Activated CD8-positive, alpha-beta T cell treated with anti-CD3 and anti-CD28 coated beads, Interleukin-2, amount 10 ng/mL, durations not matched to agents 7 days and 5 days (primary cell): ENCODE measurements around the gene ERC1. TPM values are rescaled to one million over a fixed set of nuclear protein-coding genes. Genes with fewer than 3 reads are reported as not detected.

Experiments
- ATAC-seq: fragments of 150-1000 bp; cut with Tn5 transposase; one replicate; pipeline ENCODE4 v1.10.0; 2021; ENCODE audit warnings: moderate library complexity
- CTCF ChIA-PET: fragments of 350-600 bp; sonication (Branson Sonifier 250); formaldehyde crosslinking; loops from one replicate; lab custom pipeline; 2021; ENCODE audit warnings: antibody characterized with exemption; lab: Charles Lee
- POLR2A ChIA-PET: fragments of 350-600 bp; sonication (Branson Sonifier 250); formaldehyde crosslinking; loops from one replicate; lab custom pipeline; 2021; ENCODE audit warnings: antibody characterized with exemption; lab: Charles Lee
- DNase-seq: peaks from one replicate; pipeline ENCODE4 v3.0.0-alpha.2; 2020
- H3K27ac Mint-ChIP-seq: one replicate; pipeline ENCODE4 v1.8.0; 2021; ENCODE audit warnings: mild to moderate bottlenecking, mixed read lengths
- H3K27me3 Mint-ChIP-seq: one replicate; pipeline ENCODE4 v1.8.0; 2021; ENCODE audit warnings: low read depth, mixed read lengths
- H3K36me3 Mint-ChIP-seq: one replicate; pipeline ENCODE4 v1.8.0; 2021; ENCODE audit warnings: low read depth, mixed read lengths
- H3K4me1 Mint-ChIP-seq: one replicate; pipeline ENCODE4 v1.8.0; 2021; ENCODE audit warnings: low read depth, mixed read lengths
- H3K4me3 Mint-ChIP-seq: one replicate; pipeline ENCODE4 v1.8.0; 2021; ENCODE audit warnings: mild to moderate bottlenecking, mixed read lengths
- H3K9me3 Mint-ChIP-seq: one replicate; pipeline ENCODE4 v1.8.0; 2022; ENCODE audit warnings: mixed read lengths; ENCODE audit not compliant: insufficient read depth
- total RNA-seq, 2 experiments: library from RNA; stranded (reverse); gene quantifications; one replicate each; pipeline ENCODE4 v1.2.3, GENCODE V29; 2021

Gene ERC1
- total RNA-seq, 2 experiments from 2014 or later: 25.2 to 32.9 TPM

DNA sequence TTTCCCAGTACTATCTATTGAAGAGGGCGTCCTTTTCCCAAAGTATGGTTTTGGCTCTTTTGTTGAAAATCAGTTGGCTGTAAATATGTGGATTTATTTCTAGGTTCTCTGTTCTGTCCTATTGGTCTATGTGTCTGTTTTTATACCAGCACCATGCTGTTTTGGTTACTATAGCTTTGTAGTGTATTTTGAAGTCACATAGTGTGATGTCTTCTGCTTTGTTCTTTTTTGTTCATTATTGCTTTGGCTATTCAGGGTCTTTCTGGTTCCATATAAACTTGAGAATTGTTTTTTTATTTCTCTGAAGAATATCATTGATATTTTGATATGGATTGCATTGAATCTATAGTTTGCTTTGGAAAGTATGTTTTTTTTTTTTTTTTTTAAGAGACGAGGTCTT lies 67.4 kb downstream of the ERC1 start:
- no peak overlapping the region for H3K27ac Mint-ChIP-seq
- CTCF ChIA-PET: no interaction called here
- peaks cover 17% of the 10 kb centered on the region for H3K9me3 Mint-ChIP-seq
- H3K4me1 Mint-ChIP-seq: no peaks in the 10 kb centered on the region
- peaks cover 24% of the 10 kb centered on the region for H3K36me3 Mint-ChIP-seq
- POLR2A ChIA-PET: no interaction called here
- DNase-seq (no peak), ATAC-seq (no peak)
- no peak overlapping the region for H3K4me3 Mint-ChIP-seq
- H3K27me3 Mint-ChIP-seq: no peaks in the 10 kb centered on the region

DNA sequence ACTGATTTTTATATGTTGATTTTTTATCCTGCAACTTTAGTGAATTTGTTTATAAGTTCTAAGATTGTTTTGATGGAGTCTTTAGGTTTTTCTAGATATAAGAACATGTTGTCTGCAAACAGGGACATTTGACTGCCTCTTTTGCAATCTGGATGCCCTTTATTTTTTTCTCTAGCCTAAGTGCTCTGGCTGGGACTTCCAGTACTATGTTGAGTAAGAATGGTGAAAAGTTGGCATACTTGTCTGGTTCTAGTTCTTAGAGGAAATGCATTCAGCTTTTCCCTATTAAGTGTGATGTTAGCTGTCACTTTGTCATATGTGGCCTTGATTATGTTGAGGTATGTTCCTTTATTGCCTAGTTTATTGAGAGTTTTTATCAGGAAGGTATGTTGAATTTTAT lies 68.1 kb downstream of the ERC1 start:
- ATAC-seq (no peak), DNase-seq (no peak)
- H3K9me3 Mint-ChIP-seq: peaks cover 24% of the 10 kb centered on the region
- no peak overlapping the region for H3K4me3 Mint-ChIP-seq
- no peaks in the 10 kb centered on the region for H3K4me1 Mint-ChIP-seq
- H3K27ac Mint-ChIP-seq: no peak overlapping the region
- POLR2A ChIA-PET: interaction anchor here (0.6 kb wide), 1 partner anchor 275 kb away, joined by 4 read pairs; no protein-coding TSS in a partner anchor
- H3K27me3 Mint-ChIP-seq: no peaks in the 10 kb centered on the region
- CTCF ChIA-PET: no interaction called here
- H3K36me3 Mint-ChIP-seq: peaks cover 29% of the 10 kb centered on the region

DNA sequence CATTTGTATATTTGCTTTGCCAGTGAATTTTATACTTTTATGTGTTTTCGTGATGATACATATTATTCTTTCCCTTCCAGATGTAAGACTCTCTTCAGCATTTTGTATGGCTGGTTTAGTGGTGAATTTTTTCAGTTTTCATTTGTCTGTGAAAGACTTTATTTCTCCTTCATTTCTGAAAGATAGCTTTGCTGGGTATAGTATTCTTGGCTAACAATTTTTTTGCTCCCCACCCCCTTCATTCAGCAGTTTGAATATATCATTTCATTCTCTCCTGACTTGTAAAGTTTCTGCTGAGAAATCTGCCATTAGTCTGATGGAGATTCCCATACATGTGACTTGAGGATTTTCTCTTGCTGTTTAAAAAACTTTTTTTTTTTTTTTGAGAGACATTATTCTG lies 72.8 kb downstream of the ERC1 start:
- peaks cover 27% of the 10 kb centered on the region for H3K36me3 Mint-ChIP-seq
- no peaks in the 10 kb centered on the region for H3K4me1 Mint-ChIP-seq
- no peaks in the 10 kb centered on the region for H3K27me3 Mint-ChIP-seq
- no peak for DNase-seq
- H3K27ac Mint-ChIP-seq: no peak overlapping the region
- ATAC-seq: no peak
- H3K4me3 Mint-ChIP-seq: no peak overlapping the region
- CTCF ChIA-PET: no interaction called here
- H3K9me3 Mint-ChIP-seq: peaks cover 20% of the 10 kb centered on the region
- POLR2A ChIA-PET: no interaction called here

DNA sequence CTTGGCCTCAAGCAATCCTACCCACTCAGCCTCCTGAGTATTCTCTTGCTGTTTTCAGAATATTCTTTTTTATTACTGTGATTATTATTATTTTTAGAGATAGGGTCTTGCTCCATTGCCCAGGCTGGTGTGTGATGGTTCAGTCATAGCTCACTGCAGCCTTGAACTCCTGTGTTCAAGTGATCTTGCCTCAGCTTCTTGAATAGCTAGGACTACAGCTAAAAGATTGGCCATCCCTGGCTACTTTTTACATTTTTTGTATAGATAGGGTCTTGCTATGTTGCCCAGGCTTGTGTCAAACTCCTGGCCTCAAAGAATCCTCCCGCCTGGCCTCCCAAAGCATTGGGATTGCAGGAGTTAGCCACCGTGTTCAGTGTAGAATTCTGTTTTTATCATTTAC lies 73.3 kb downstream of the ERC1 start:
- Mint-ChIP-seq H3K27me3 (no peaks in the 10 kb centered on the region), H3K4me3 (no peak overlapping the region), H3K27ac (no peak overlapping the region), H3K9me3 (peaks cover 16% of the 10 kb centered on the region), H3K4me1 (no peaks in the 10 kb centered on the region), H3K36me3 (peaks cover 24% of the 10 kb centered on the region)
- ChIA-PET CTCF (no interaction called here), POLR2A (no interaction called here)
- DNase-seq (no peak), ATAC-seq (no peak)

DNA sequence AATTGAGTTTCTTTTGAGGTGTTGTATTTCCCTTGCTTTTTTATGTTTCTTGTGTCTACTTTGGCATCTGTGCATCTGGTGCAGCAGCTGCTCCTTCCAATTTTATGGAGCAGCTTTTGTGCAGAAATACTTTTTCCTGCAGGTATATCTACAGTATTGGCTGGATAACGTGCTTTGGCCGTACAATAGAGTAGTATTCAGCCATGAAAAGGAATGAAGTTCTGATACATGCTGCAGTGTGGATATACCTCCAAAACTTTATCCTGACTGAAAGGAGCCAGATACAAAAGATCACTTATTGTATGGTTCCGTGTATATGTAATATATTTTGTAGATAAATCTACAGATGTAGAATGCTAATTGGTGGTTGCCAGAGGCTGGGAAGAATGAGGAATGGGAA lies 74.6 kb downstream of the ERC1 start:
- ChIA-PET POLR2A (no interaction called here), CTCF (no interaction called here)
- Mint-ChIP-seq H3K27ac (no peak overlapping the region), H3K27me3 (no peaks in the 10 kb centered on the region), H3K36me3 (peaks cover 15% of the 10 kb centered on the region), H3K4me3 (no peak overlapping the region), H3K9me3 (peaks cover 16% of the 10 kb centered on the region), H3K4me1 (no peaks in the 10 kb centered on the region)
- ATAC-seq (no peak), DNase-seq (no peak)

DNA sequence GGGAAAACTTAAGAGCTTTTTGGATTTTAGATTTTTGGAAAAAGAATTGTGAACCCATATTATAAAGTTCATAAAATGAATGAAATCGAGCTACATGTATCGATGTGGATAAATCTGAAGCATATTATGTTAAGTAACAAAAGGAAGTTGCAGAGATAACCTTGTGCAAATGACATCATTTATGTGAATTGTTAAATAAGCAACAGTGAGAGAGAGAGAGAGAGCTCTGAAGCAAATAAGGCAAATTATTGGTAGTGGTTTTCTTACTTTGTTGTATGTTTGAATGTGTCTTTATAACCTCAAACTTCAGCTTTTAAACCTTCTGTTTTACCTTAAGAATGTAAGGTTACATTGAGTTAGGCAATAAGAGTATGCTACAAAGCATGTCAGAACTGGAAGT lies 78.8 kb downstream of the ERC1 start:
- DNase-seq (no peak), ATAC-seq (no peak)
- Mint-ChIP-seq H3K27ac (no peak overlapping the region), H3K9me3 (no peaks in the 10 kb centered on the region), H3K4me1 (no peaks in the 10 kb centered on the region), H3K36me3 (no peaks in the 10 kb centered on the region), H3K4me3 (no peak overlapping the region), H3K27me3 (no peaks in the 10 kb centered on the region)
- ChIA-PET POLR2A (interaction anchor here (0.5 kb wide), 1 partner anchor 388 kb away, joined by 3 read pairs; no protein-coding TSS in a partner anchor), CTCF (interaction anchor here (0.7 to 1.5 kb wide), 2 partner anchors 8 to 513 kb away, joined by 3 to 4 read pairs; no protein-coding TSS in a partner anchor)

DNA sequence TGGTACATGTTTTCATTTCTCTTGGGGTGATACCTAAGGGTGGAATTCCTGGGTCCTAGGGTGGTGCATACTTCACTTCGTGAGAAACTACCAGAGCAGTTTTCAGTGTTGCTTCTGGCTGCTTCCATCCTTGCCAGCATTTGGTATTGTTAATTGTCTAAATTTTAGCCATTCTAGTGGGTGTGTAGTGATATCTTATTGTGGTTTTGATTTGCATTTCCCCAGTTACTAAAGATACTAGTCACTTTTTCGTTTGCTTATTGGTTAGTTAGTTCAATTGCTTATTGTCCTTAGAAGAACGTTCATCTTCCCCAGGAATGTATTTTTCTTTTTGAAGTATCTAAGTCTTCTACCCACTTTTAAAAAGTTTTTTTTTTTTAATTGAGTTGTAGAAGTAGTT lies 80.2 kb downstream of the ERC1 start:
- DNase-seq (no peak), ATAC-seq (no peak)
- H3K9me3 Mint-ChIP-seq: no peaks in the 10 kb centered on the region
- H3K27ac Mint-ChIP-seq: no peak overlapping the region
- no peak overlapping the region for H3K4me3 Mint-ChIP-seq
- H3K4me1 Mint-ChIP-seq: no peaks in the 10 kb centered on the region
- POLR2A ChIA-PET: no interaction called here
- CTCF ChIA-PET: no interaction called here
- no peaks in the 10 kb centered on the region for H3K27me3 Mint-ChIP-seq
- no peaks in the 10 kb centered on the region for H3K36me3 Mint-ChIP-seq

DNA sequence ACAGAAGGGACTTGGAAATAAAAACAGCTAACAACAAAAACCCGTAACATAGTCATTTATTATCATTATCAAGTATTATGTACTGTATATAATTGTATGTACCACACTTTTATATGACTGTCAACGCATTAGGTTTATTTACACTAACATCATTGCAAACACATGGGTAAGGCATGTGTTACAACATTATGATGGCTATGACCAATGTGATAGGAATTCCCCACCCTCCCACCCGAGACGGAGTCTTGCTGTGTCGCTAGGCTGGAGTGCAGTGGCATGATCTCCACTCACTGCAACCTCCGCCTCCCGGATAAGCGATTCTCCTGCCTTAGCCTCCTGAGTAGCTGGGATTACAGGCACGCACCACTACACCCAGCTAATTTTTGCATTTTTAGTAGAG lies 82.6 kb downstream of the ERC1 start:
- H3K27me3 Mint-ChIP-seq: no peaks in the 10 kb centered on the region
- CTCF ChIA-PET: no interaction called here
- ATAC-seq (no peak), DNase-seq (no peak)
- H3K4me1 Mint-ChIP-seq: no peaks in the 10 kb centered on the region
- no peaks in the 10 kb centered on the region for H3K36me3 Mint-ChIP-seq
- POLR2A ChIA-PET: no interaction called here
- H3K27ac Mint-ChIP-seq: no peak overlapping the region
- no peaks in the 10 kb centered on the region for H3K9me3 Mint-ChIP-seq
- no peak overlapping the region for H3K4me3 Mint-ChIP-seq

DNA sequence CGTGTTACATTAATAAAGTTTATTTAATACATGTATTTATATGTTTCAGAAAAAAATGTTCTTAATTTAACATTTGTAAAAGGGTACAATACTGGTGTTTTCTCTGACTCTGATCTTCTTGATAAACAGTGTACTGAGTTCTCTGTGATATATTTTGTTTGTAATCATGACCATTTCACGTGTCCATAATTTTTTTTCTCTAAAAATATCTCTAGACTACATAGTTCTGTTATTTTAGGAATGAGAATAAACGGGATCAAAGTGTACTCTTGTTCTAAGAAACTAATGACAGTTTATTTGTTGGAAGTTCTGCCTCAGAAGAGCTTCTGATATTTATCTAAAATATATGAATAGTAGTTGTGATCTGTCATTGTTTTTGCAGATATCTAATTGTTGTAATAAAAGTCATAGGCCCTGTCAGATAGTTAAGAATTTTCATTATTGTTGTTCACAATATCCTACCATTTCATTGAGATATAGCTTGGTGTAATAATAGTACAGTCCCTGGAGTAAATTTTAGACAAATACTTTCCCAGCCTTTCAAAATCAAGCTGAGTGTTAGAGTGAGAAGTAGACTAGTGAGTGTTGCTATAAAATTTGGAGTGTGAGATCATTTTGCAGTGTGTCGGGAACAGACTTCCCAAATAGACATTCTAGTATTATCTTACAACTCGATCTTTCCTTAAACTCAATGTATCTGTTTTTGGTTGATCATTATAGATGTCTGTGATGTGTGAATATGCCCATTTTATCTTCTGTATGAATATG lies 86.2 kb downstream of the ERC1 start:
- no peaks in the 10 kb centered on the region for H3K9me3 Mint-ChIP-seq
- no peaks in the 10 kb centered on the region for H3K27me3 Mint-ChIP-seq
- no peak overlapping the region for H3K27ac Mint-ChIP-seq
- POLR2A ChIA-PET: no interaction called here
- no peaks in the 10 kb centered on the region for H3K4me1 Mint-ChIP-seq
- DNase-seq (no peak), ATAC-seq (no peak)
- no peaks in the 10 kb centered on the region for H3K36me3 Mint-ChIP-seq
- CTCF ChIA-PET: interaction anchor here (1.1 to 1.4 kb wide), 2 partner anchors 16 to 41 kb away, joined by 3 to 5 read pairs; no protein-coding TSS in a partner anchor
- no peak overlapping the region for H3K4me3 Mint-ChIP-seq

DNA sequence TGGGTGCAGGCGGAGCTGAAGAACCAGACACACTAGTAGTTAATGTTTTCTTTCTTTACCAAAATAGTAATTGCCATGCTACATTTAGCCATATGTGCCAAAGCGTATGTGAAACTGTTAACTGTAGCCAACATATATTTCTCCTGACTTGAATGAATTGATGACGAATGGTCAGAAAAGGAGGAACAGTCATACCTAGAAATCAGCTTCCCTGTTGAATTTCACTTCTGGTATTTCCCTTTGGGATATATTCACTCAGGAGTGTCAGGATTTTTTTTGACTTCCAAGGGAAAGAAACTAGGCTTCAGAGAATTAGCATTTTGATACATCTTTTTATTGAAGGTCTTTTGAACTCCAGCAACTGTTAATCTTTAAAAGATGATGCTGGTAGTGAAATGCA lies 87.0 kb downstream of the ERC1 start:
- POLR2A ChIA-PET: no interaction called here
- CTCF ChIA-PET: interaction anchor here (0.6 to 1.4 kb wide), 3 partner anchors 8 to 41 kb away, joined by 3 to 5 read pairs (median 4); no protein-coding TSS in a partner anchor

DNA sequence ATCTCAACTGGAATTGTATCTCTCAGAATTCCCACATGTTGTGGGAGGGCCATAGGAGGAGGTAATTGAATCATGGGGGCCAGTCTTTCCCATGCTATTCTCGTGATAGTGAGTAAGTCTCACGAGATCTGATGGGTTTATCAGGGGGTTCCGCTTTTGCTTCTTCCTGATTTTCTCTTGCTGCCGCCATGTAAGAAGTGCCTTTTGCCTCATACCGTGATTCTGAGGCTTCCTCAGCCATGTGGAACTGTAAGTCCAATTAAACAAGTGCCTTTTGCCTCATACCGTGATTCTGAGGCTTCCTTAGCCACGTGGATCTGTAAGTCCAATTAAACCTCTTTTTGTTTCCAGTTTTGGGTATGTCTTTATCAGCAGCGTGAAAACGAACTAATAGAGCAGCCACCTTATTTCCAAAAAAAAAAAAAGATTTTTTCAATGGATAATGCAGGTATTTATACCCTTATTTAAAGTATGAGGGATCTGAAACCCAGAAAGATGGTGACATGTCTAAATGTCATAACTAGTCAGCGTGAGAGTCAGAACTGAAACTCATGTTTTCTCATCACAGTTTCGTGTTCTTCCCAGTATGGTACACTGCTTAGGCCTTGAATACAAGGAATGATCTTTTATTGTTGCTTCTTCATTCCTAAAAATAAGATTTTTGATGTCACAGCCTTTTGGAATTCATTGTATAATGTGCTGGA lies 89.6 kb downstream of the ERC1 start:
- Mint-ChIP-seq H3K4me3 (no peak overlapping the region), H3K9me3 (no peaks in the 10 kb centered on the region), H3K27me3 (no peaks in the 10 kb centered on the region), H3K4me1 (no peaks in the 10 kb centered on the region), H3K27ac (no peak overlapping the region), H3K36me3 (no peaks in the 10 kb centered on the region)
- no peak for DNase-seq
- ChIA-PET CTCF (interaction anchor here (0.9 to 3.8 kb wide), 2 partner anchors 12 to 416 kb away, joined by 3 to 19 read pairs; no protein-coding TSS in a partner anchor), POLR2A (no interaction called here)
- no peak for ATAC-seq

More for the DNA sequence above, 87.0 kb downstream of the ERC1 start:
- Mint-ChIP-seq H3K4me3 (no peak overlapping the region), H3K36me3 (no peaks in the 10 kb centered on the region), H3K27me3 (no peaks in the 10 kb centered on the region), H3K27ac (no peak overlapping the region), H3K4me1 (no peaks in the 10 kb centered on the region), H3K9me3 (no peaks in the 10 kb centered on the region)
- DNase-seq: no peak
- no peak for ATAC-seq
